Adipocyte (in vitro differentiated cells): ENCODE data around the gene STPG1.

Experiments
- DNase-seq: peaks from one replicate; pipeline ENCODE4 v3.0.0-alpha.2; 2015; ENCODE audit warnings: low read depth
- H3K27me3 ChIP-seq: replicated peaks from 2 replicates; pipeline ENCODE4 v1.7.0; 2013; ENCODE audit warnings: mild to moderate bottlenecking, low read length, moderate library complexity; ENCODE audit not compliant: control insufficient read depth, insufficient read depth
- H3K36me3 ChIP-seq: 2 replicates; pipeline ENCODE4 v1.7.0; 2013; ENCODE audit warnings: low read length, mild to moderate bottlenecking, moderate library complexity; ENCODE audit not compliant: control insufficient read depth, insufficient read depth, severe bottlenecking
- H3K4me1 ChIP-seq: 2 replicates; pipeline ENCODE4 v1.7.0; 2013; ENCODE audit warnings: mild to moderate bottlenecking, low read length, moderate library complexity; ENCODE audit not compliant: control insufficient read depth, insufficient read depth
- H3K4me3 ChIP-seq: 2 replicates; pipeline ENCODE4 v1.7.0; 2013; ENCODE audit warnings: mild to moderate bottlenecking, low read length, moderate library complexity
- H3K9ac ChIP-seq: 2 replicates; pipeline ENCODE4 v1.7.0; 2013; ENCODE audit warnings: mild to moderate bottlenecking, low read length, moderate library complexity
- H3K9me3 ChIP-seq: 2 replicates; pipeline ENCODE4 v1.7.0; 2013; ENCODE audit warnings: mild to moderate bottlenecking, low read length, moderate library complexity; ENCODE audit not compliant: control insufficient read depth

The STPG1 gene

GRCh38 chr1:24382165-24382577, 31.4 kb downstream of the STPG1 start:
- H3K36me3 ChIP-seq = no peaks in the 10 kb centered on the region
- peaks cover 10% of the 10 kb centered on the region for H3K4me1 ChIP-seq
- H3K9ac ChIP-seq = no peak overlapping the region
- DNase-seq = no peak
- H3K27me3 ChIP-seq = peaks cover 2% of the 10 kb centered on the region
- H3K9me3 ChIP-seq = no peaks in the 10 kb centered on the region
- H3K4me3 ChIP-seq = no peak overlapping the region

DNA sequence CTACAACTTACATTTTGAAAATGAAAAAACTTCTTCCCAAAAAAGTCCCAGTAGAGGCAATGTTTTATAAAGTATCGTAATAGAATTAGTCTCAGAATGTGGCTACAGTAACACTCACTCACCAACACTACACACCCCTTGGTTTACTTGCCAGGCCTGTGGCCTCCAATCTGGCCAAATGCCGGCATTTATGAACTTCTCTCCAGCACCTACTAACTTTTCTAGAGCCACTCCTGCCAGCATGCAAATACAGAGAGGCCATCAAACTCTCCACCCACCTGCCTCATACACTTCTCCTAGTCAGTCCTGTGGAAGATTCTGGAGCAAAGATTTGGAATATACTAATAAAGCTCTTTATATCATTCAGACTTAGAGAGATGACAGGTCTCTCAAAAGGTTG, 32.3 kb downstream of the STPG1 start:
- Histone ChIP-seq H3K36me3 (no peaks in the 10 kb centered on the region), H3K9ac (no peak overlapping the region), H3K9me3 (no peaks in the 10 kb centered on the region), H3K4me3 (no peak overlapping the region), H3K27me3 (no peaks in the 10 kb centered on the region), H3K4me1 (peaks cover 10% of the 10 kb centered on the region)
- DNase-seq = no peak

DNA sequence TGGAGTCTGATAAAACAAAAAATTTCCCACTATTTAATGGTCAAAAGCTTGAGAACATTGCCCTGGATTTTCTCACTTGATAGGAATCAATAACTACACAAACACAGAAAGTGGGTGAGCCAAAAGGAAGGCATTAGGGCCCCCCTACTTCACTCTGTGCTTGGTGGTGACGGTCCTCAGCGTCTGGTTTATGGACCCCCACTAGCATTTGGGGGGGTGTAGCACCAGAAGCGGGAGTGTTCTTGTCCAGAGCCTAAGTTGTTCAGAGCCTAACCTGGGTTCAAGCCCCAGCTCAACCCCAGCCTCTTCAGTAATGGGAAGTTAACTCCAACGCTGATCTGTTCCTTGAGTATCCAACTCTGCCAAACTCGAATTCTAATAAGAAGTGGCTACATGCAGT, 33.1 kb downstream of the STPG1 start:
- H3K9ac ChIP-seq = no peak overlapping the region
- no peaks in the 10 kb centered on the region for H3K9me3 ChIP-seq
- H3K4me3 ChIP-seq = no peak overlapping the region
- no peak for DNase-seq
- H3K4me1 ChIP-seq = peaks cover 10% of the 10 kb centered on the region
- H3K36me3 ChIP-seq = no peaks in the 10 kb centered on the region
- no peaks in the 10 kb centered on the region for H3K27me3 ChIP-seq

- H3K9me3 ChIP-seq = no peaks in the 10 kb centered on the region
- H3K9ac ChIP-seq = no peak overlapping the region
- no peaks in the 10 kb centered on the region for H3K36me3 ChIP-seq
- no peaks in the 10 kb centered on the region for H3K27me3 ChIP-seq
- H3K4me1 ChIP-seq = peaks cover 10% of the 10 kb centered on the region
- peak; percentile 57 for DNase-seq
- no peak overlapping the region for H3K4me3 ChIP-seq
These were observed 33.8 kb downstream of the STPG1 start for GRCh38 chr1:24379733-24380315.

- peak; percentile 22 for DNase-seq
- H3K4me3 ChIP-seq = no peak overlapping the region
- no peak overlapping the region for H3K9ac ChIP-seq
These were observed 38.4 kb downstream of the STPG1 start for GRCh38 chr1:24374891-24375786.

DNA sequence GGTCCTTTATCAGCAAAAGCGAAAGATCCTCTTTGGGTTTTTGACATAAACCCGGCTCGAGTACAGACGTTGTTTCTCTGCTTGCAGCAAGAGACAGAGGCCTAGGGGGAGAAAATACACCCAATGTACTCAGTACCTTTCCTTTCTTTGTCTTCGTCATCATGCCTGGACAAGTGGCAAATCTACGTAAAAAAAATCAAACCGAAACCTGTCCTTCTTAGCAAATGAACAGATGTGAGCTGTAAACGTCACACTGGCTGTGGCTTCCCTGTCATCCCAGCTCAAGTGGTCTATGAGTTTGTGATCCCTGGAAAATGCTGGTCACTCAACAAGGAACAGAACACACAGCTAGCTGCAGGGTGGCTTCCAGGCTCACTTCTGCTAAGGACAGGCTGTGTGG, 39.9 kb downstream of the STPG1 start:
- Histone ChIP-seq H3K4me3 (no peak overlapping the region), H3K27me3 (no peaks in the 10 kb centered on the region), H3K4me1 (peaks cover 15% of the 10 kb centered on the region), H3K9me3 (no peaks in the 10 kb centered on the region), H3K36me3 (no peaks in the 10 kb centered on the region), H3K9ac (no peak overlapping the region)
- DNase-seq = no peak

More at GRCh38 chr1:24374891-24375786, 38.4 kb downstream of the STPG1 start:
- peaks cover 6% of the 10 kb centered on the region for H3K4me1 ChIP-seq
- no peaks in the 10 kb centered on the region for H3K27me3 ChIP-seq
- H3K9me3 ChIP-seq = no peaks in the 10 kb centered on the region
- no peaks in the 10 kb centered on the region for H3K36me3 ChIP-seq

DNA sequence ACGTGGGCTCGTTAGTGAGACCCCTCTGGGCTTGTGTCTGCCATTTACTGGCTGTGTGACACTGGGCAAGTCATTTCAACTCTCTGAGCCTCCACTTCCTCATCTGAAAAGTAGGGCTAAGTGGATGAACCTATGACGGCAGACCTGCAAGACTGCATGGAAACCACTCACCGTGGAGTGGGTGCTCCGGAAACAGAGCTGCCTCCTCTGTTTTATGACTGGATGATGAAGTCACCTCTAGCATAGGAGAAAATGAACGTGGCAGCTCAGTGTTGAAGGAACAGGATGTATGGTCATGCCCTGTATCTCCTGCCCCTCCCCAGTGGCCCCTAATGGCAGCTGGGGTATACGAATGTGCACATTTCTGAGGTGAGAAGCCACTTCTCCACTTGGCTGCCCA, 40.5 kb downstream of the STPG1 start:
- no peaks in the 10 kb centered on the region for H3K36me3 ChIP-seq
- H3K9me3 ChIP-seq = no peaks in the 10 kb centered on the region
- no peak for DNase-seq
- peaks cover 21% of the 10 kb centered on the region for H3K4me1 ChIP-seq
- H3K27me3 ChIP-seq = no peaks in the 10 kb centered on the region
- no peak overlapping the region for H3K9ac ChIP-seq
- H3K4me3 ChIP-seq = no peak overlapping the region

DNA sequence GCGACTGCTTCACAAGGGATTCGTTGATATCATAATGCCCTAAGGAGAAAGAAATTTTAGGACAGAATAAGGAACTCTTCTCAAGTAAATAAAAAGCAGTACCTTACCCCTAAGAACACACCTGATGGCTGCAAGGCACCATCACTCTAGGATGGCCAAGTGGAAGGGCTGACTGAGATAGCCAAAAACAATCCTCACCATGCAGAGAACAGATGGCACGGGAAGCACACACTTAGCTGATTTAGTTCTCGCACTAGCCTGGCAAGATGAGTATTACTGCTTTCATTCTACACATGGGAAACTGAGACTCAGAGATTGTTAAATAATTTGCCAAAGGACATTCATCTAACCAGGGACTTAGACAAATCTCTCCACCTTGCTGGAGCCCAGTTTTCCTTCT, 43.8 kb downstream of the STPG1 start:
- Histone ChIP-seq H3K27me3 (no peaks in the 10 kb centered on the region), H3K4me3 (no peak overlapping the region), H3K9me3 (no peaks in the 10 kb centered on the region), H3K9ac (no peak overlapping the region), H3K36me3 (no peaks in the 10 kb centered on the region), H3K4me1 (peaks cover 30% of the 10 kb centered on the region)
- DNase-seq = no peak

DNA sequence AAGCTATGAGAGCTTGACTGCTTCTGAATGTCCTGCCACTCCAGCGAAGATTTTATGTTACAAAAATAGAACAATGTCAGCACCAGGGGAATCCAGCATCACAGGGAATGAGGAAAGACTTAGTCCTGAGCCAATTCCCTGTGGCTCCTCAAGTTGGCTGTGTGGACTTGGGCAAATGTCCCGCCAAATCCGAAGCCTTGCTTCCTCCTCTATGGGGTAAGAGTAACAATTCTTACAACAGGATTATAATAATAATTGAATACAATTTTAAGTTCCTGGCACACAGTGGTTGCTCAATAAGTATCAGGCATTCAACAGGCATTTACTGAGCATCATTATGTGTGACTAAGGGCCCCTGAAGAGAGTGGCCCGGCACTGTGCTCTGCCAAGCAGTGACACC, 44.4 kb downstream of the STPG1 start:
- H3K4me3 ChIP-seq = peak overlapping the region; percentile 17
- H3K9me3 ChIP-seq = no peaks in the 10 kb centered on the region
- no peaks in the 10 kb centered on the region for H3K36me3 ChIP-seq
- H3K9ac ChIP-seq = peak overlapping the region; percentile 8
- DNase-seq = peak; percentile 26
- H3K27me3 ChIP-seq = no peaks in the 10 kb centered on the region
- H3K4me1 ChIP-seq = peaks cover 36% of the 10 kb centered on the region

DNA sequence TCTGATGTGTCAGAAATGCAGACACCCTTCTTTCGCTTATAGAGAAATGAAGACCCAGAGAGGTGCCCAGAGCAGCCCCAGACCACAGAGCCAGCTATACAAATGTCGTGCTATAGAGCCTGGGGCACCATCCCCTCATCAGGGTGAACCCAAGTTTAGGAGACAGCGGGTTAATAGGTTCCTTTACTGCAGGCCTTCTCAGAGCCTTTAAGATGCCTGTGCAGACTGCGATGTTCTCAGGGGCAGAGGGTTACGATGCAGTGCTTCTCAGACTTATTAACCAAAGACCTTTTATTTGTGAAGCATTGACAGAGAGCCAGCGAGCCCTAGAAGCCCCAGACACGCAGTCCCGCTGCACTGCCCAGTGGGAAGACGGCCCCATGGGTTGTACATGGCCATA, 46.9 kb downstream of the STPG1 start:
- Histone ChIP-seq H3K27me3 (no peaks in the 10 kb centered on the region), H3K4me3 (no peak overlapping the region), H3K36me3 (no peaks in the 10 kb centered on the region), H3K9ac (no peak overlapping the region), H3K9me3 (no peaks in the 10 kb centered on the region), H3K4me1 (peaks cover 49% of the 10 kb centered on the region)
- no peak for DNase-seq

- Histone ChIP-seq H3K27me3 (no peaks in the 10 kb centered on the region), H3K9me3 (no peaks in the 10 kb centered on the region), H3K9ac (no peak overlapping the region), H3K4me1 (peaks cover 49% of the 10 kb centered on the region), H3K36me3 (no peaks in the 10 kb centered on the region), H3K4me3 (no peak overlapping the region)
- peak; percentile 74 for DNase-seq
These were observed 48.5 kb downstream of the STPG1 start for GRCh38 chr1:24364975-24365678.
